Astrocyte (in vitro differentiated cells and primary cell): ENCODE measurements around the gene DCST1. TPM values are rescaled to one million over a fixed set of nuclear protein-coding genes. Genes with fewer than 3 reads are reported as not detected.

ENCODE experiments used
- DNase-seq: peaks from one replicate; pipeline ENCODE4 v3.0.0-alpha.2; 2010; ENCODE audit warnings: low read depth
- FAIRE-seq: peaks from 2 replicates; lab custom pipeline; 2011; peaks lifted over from hg19 to GRCh38; lab: Jason Lieb, UNC
- H2AFZ ChIP-seq: 2 replicates; pipeline ENCODE4 v1.6.0; 2012; ENCODE audit warnings: low read depth, low read length, inconsistent platforms
- H3K27ac ChIP-seq: 2 replicates; pipeline ENCODE4 v1.5.1; 2011; ENCODE audit warnings: low read depth, low read length, inconsistent platforms
- H3K27me3 ChIP-seq: 2 replicates; pipeline ENCODE4 v1.6.0; 2011; ENCODE audit warnings: low read length, inconsistent platforms; ENCODE audit not compliant: insufficient read depth
- H3K36me3 ChIP-seq: 2 replicates; pipeline ENCODE4 v1.5.1; 2011; ENCODE audit warnings: low read length, inconsistent platforms; ENCODE audit not compliant: insufficient read depth
- H3K4me1 ChIP-seq: 2 replicates; pipeline ENCODE4 v1.5.1; 2011; ENCODE audit warnings: low read length, inconsistent platforms; ENCODE audit not compliant: insufficient read depth
- H3K4me2 ChIP-seq: 2 replicates; pipeline ENCODE4 v1.6.0; 2012; ENCODE audit warnings: low read length, inconsistent platforms
- H3K4me3 ChIP-seq: 2 replicates; pipeline ENCODE4 v1.5.1; 2011; ENCODE audit warnings: low read depth, mild to moderate bottlenecking, low read length, inconsistent platforms; ENCODE audit not compliant: insufficient read depth
- H3K79me2 ChIP-seq: 2 replicates; pipeline ENCODE4 v1.6.0; 2012; ENCODE audit warnings: mild to moderate bottlenecking, low read length, inconsistent platforms; ENCODE audit not compliant: insufficient read depth
- H3K9ac ChIP-seq: 2 replicates; pipeline ENCODE4 v1.6.0; 2012; ENCODE audit warnings: mild to moderate bottlenecking, low read length, inconsistent platforms
- H3K9me3 ChIP-seq: 2 replicates; pipeline ENCODE4 v1.5.1; 2012; ENCODE audit warnings: low read depth, mild to moderate bottlenecking, low read length, inconsistent platforms; ENCODE audit not compliant: insufficient read depth
- H4K20me1 ChIP-seq: 2 replicates; pipeline ENCODE4 v1.6.0; 2012; ENCODE audit warnings: low read length, inconsistent platforms; ENCODE audit not compliant: insufficient read depth
- H3K27ac Mint-ChIP-seq: one replicate; pipeline ENCODE4 v1.8.0; 2021; ENCODE audit warnings: mild to moderate bottlenecking, mixed read lengths; ENCODE audit not compliant: unreplicated experiment
- H3K27me3 Mint-ChIP-seq: one replicate; pipeline ENCODE4 v1.8.0; 2021; ENCODE audit warnings: low read depth, mixed read lengths; ENCODE audit not compliant: unreplicated experiment
- H3K36me3 Mint-ChIP-seq: one replicate; pipeline ENCODE4 v1.8.0; 2021; ENCODE audit warnings: low read depth, mixed read lengths; ENCODE audit not compliant: unreplicated experiment
- H3K4me1 Mint-ChIP-seq: one replicate; pipeline ENCODE4 v1.8.0; 2021; ENCODE audit warnings: low read depth, mixed read lengths; ENCODE audit not compliant: unreplicated experiment
- H3K4me3 Mint-ChIP-seq: one replicate; pipeline ENCODE4 v1.8.0; 2021; ENCODE audit warnings: mild to moderate bottlenecking, moderate library complexity, mixed read lengths; ENCODE audit not compliant: unreplicated experiment
- H3K9me3 Mint-ChIP-seq: one replicate; pipeline ENCODE4 v1.8.0; 2021; ENCODE audit warnings: mild to moderate bottlenecking, mixed read lengths; ENCODE audit not compliant: unreplicated experiment
- EZH2 ChIP-seq: IDR thresholded peaks from 2 replicates; pipeline ENCODE4 v1.6.1; 2012; ENCODE audit warnings: mild to moderate bottlenecking, low read length, inconsistent platforms; ENCODE audit not compliant: insufficient read depth
- total RNA-seq: library from RNA; stranded (reverse); gene quantifications from 2 replicates; pipeline ENCODE4 v1.2.1, GENCODE V29; 2021
- TF ChIP-seq, protein P1 (sequence below): IDR thresholded peaks from 2 replicates; pipeline ENCODE4 v1.5.1; 2011; ENCODE audit warnings: low read depth, mild to moderate bottlenecking, inconsistent platforms, low read length, moderate library complexity; ENCODE audit not compliant: insufficient read depth

DCST1 gene
- total RNA-seq, 1 donor from 2014 or later = not detected

DNA sequence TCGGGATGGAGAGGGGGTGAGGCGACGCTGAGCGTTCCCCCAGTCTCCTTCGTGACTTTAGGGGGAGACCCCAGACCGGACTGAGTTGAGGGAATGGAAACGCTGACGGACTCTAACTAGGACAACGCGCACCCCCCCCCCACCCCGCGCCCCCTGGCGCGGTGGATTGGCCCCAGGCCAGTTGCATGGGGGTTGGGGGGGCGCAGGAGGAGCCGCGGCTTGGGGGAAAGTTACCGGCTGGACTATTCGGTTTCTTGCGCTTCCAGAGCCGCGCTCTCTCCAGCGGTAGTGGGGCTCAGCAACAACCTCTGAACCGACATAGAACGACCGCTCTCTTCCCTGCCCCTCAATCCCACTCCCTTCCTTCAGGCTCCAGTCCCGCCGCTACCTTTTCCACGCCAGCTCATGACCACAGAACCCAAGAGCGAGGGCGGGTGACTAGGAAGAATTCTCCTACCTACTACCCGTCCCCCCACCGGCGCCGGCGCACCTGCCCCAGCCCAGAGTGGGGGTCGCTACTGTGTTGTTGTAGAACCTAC, 30.3 kb upstream of the DCST1 start:
- H3K4me2 ChIP-seq = peak overlapping the region; percentile 93
- Mint-ChIP-seq H3K4me1 (peaks cover 17% of the 10 kb centered on the region), H3K4me3 (peak overlapping the region; percentile 97), H3K9me3 (no peaks in the 10 kb centered on the region), H3K36me3 (peaks cover 3% of the 10 kb centered on the region), H3K27me3 (no peaks in the 10 kb centered on the region), H3K27ac (peak overlapping the region; percentile 93)
- H3K4me3 ChIP-seq = peak overlapping the region; percentile 81
- H4K20me1 ChIP-seq = peaks cover 25% of the 10 kb centered on the region
- H3K9me3 ChIP-seq = no peaks in the 10 kb centered on the region
- H3K9ac ChIP-seq = peak overlapping the region; percentile 86
- H2AFZ ChIP-seq = peak overlapping the region; percentile 37
- peaks cover 45% of the 10 kb centered on the region for H3K79me2 ChIP-seq
- no peaks in the 10 kb centered on the region for H3K27me3 ChIP-seq
- DNase-seq (no peak), FAIRE-seq (no peak)
- H3K27ac ChIP-seq = peak overlapping the region; percentile 55
- no peak for TF ChIP-seq EZH2
- TF ChIP-seq, protein P1, sequence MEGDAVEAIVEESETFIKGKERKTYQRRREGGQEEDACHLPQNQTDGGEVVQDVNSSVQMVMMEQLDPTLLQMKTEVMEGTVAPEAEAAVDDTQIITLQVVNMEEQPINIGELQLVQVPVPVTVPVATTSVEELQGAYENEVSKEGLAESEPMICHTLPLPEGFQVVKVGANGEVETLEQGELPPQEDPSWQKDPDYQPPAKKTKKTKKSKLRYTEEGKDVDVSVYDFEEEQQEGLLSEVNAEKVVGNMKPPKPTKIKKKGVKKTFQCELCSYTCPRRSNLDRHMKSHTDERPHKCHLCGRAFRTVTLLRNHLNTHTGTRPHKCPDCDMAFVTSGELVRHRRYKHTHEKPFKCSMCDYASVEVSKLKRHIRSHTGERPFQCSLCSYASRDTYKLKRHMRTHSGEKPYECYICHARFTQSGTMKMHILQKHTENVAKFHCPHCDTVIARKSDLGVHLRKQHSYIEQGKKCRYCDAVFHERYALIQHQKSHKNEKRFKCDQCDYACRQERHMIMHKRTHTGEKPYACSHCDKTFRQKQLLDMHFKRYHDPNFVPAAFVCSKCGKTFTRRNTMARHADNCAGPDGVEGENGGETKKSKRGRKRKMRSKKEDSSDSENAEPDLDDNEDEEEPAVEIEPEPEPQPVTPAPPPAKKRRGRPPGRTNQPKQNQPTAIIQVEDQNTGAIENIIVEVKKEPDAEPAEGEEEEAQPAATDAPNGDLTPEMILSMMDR = no peak
- H3K4me1 ChIP-seq = peaks cover 29% of the 10 kb centered on the region
- no peaks in the 10 kb centered on the region for H3K36me3 ChIP-seq

DNA sequence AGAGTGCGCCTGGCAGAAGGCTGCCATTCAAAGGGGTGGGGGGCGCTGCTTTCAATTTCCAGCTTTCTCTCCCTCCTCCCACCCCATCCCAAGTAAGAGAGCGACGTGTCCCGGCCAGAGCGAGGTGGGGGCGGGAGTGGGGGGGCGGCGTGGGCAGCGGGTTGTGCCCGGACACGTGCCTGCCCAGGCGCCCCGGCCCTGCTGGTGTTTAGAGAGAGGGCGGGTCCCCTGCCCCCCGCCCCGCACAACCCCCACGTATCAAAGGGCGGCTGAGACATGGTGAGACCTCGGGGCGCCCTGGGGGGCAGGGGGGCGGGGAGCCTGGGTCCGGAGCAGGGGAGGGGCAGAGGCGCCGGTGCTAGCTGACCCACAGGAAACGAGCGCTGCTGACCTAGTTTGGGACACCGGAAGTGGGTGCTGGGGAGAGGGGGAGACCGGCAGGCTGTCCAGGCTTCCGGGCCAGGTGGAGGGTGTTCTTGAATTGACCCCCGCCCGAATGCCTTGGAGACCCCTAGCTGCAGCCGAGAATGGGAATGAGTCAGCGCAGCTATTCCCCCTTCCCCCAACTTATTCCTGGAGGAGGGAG, 29.8 kb upstream of the DCST1 start:
- no peak for FAIRE-seq
- Histone ChIP-seq H3K36me3 (no peaks in the 10 kb centered on the region), H3K79me2 (peaks cover 48% of the 10 kb centered on the region), H3K4me1 (peaks cover 29% of the 10 kb centered on the region), H3K9ac (peak overlapping the region; percentile 86), H3K9me3 (no peaks in the 10 kb centered on the region), H3K27me3 (no peaks in the 10 kb centered on the region), H3K4me2 (peak overlapping the region; percentile 93), H4K20me1 (peaks cover 31% of the 10 kb centered on the region), H3K4me3 (peak overlapping the region; percentile 81), H2AFZ (peak overlapping the region; percentile 67), H3K27ac (peak overlapping the region; percentile 18)
- TF ChIP-seq EZH2 = no peak
- TF ChIP-seq, protein P1 = no peak
- Mint-ChIP-seq H3K9me3 (no peaks in the 10 kb centered on the region), H3K27me3 (no peaks in the 10 kb centered on the region), H3K36me3 (peaks cover 3% of the 10 kb centered on the region), H3K4me3 (peak overlapping the region; percentile 97), H3K27ac (peak overlapping the region; percentile 95), H3K4me1 (peaks cover 15% of the 10 kb centered on the region)
- DNase-seq = peak; percentile 38
